Measurements from ENCODE around the gene USP40. TPM values are rescaled to one million over a fixed set of nuclear protein-coding genes. Genes with fewer than 3 reads are reported as not detected.
A peak's percentile ranks its signal among the peaks of the same experiment; 100 is the strongest.

USP40 gene
- polyA plus RNA-seq, 1 donor (not counting 4 experiments of a cell fraction or from before 2014, with no cell fraction given) = 37.3 TPM

GRCh38 chr2:233487748-233488345, 78.7 kb downstream of the USP40 start:
- peak overlapping the region; percentile 56 for H3K9ac ChIP-seq (ENCODE audit: control insufficient read depth, extremely low read depth, insufficient read depth, low read length)
- no peaks in the 10 kb centered on the region for H3K9me1 ChIP-seq (ENCODE audit: control insufficient read depth, extremely low read depth, insufficient read depth, low read length)
- H3K27me3 ChIP-seq (ENCODE audit: control insufficient read depth, extremely low read depth, insufficient read depth, low read length) = no peaks in the 10 kb centered on the region
- peak overlapping the region; percentile 2 for H3K4me2 ChIP-seq (ENCODE audit: control insufficient read depth, extremely low read depth, insufficient read depth, low read depth, low read length)
- H3K4me1 ChIP-seq (ENCODE audit: control insufficient read depth, extremely low read depth, insufficient read depth, low read length) = peaks cover 72% of the 10 kb centered on the region
- H4K20me1 ChIP-seq (ENCODE audit: control insufficient read depth, extremely low read depth, insufficient read depth, low read length) = no peaks in the 10 kb centered on the region
- H3K9me3 ChIP-seq (ENCODE audit: control insufficient read depth, low read depth, low read length) = no peaks in the 10 kb centered on the region
- no peak for FAIRE-seq
- dilution Hi-C loops (cut with MboI; ENCODE audit: extremely low pct_ligation_motif_present, low sequenced_read_pairs) = no loop called here
- peaks cover 10 to 11% of the 10 kb centered on the region in 2 experiments for H3K36me3 ChIP-seq (ENCODE audit: control insufficient read depth in 2 of 2, extremely low read depth in 1 of 2, insufficient read depth in 2 of 2, low read length in 2 of 2)
- peak overlapping the region; percentile 96 for H3K27ac ChIP-seq (ENCODE audit: control insufficient read depth, insufficient read depth, low read length)
- H3K4me3 ChIP-seq (ENCODE audit: control insufficient read depth in 2 of 3, extremely low read depth in 1 of 3, insufficient read depth in 2 of 3, low read depth in 1 of 3, low read length in 3 of 3) = no peak overlapping the region
- H2AFZ ChIP-seq (ENCODE audit: control insufficient read depth, low read length) = no peak overlapping the region
- TF ChIP-seq CTCF (optimal IDR thresholded peaks at IDR 0.05 in 1 of 3, IDR thresholded peaks at IDR 0.05 in 1 of 3, conservative IDR thresholded peaks at IDR 0.05 in 1 of 3; ENCODE audit: extremely low read depth in 1 of 3, insufficient read depth in 2 of 3, low read length in 3 of 3) (no peak), EZH2 (IDR thresholded peaks at IDR 0.05; ENCODE audit: low read length) (no peak)
- no peaks in the 10 kb centered on the region for H3K79me2 ChIP-seq (ENCODE audit: control insufficient read depth, insufficient read depth, low read length)
- no peak for DNase-seq (ENCODE audit: low read depth, low spot score)

GRCh38 chr2:233486778-233487552, 79.6 kb downstream of the USP40 start:
- H3K9ac ChIP-seq (ENCODE audit: control insufficient read depth, extremely low read depth, insufficient read depth, low read length) = peak overlapping the region; percentile 58
- peak; percentile 84 for FAIRE-seq

More at GRCh38 chr2:233486778-233487552, 79.6 kb downstream of the USP40 start:
- Histone ChIP-seq H3K9me1 (ENCODE audit: control insufficient read depth, extremely low read depth, insufficient read depth, low read length) (no peaks in the 10 kb centered on the region), H4K20me1 (ENCODE audit: control insufficient read depth, extremely low read depth, insufficient read depth, low read length) (no peaks in the 10 kb centered on the region), H3K4me1 (ENCODE audit: control insufficient read depth, extremely low read depth, insufficient read depth, low read length) (peaks cover 74% of the 10 kb centered on the region), H3K36me3 (ENCODE audit: control insufficient read depth in 2 of 2, extremely low read depth in 1 of 2, insufficient read depth in 2 of 2, low read length in 2 of 2) (peaks cover 11 to 15% of the 10 kb centered on the region in 2 experiments), H3K79me2 (ENCODE audit: control insufficient read depth, insufficient read depth, low read length) (no peaks in the 10 kb centered on the region), H3K9me3 (ENCODE audit: control insufficient read depth, low read depth, low read length) (no peaks in the 10 kb centered on the region), H3K27me3 (ENCODE audit: control insufficient read depth, extremely low read depth, insufficient read depth, low read length) (no peaks in the 10 kb centered on the region), H3K4me3 (ENCODE audit: control insufficient read depth in 2 of 3, extremely low read depth in 1 of 3, insufficient read depth in 2 of 3, low read depth in 1 of 3, low read length in 3 of 3) (no peak overlapping the region), H3K27ac (ENCODE audit: control insufficient read depth, insufficient read depth, low read length) (peak overlapping the region; percentile 96), H3K4me2 (ENCODE audit: control insufficient read depth, extremely low read depth, insufficient read depth, low read depth, low read length) (peak overlapping the region; percentile 2), H2AFZ (ENCODE audit: control insufficient read depth, low read length) (no peak overlapping the region)
- no peak for DNase-seq (ENCODE audit: low read depth, low spot score)
- dilution Hi-C loops (cut with MboI; ENCODE audit: extremely low pct_ligation_motif_present, low sequenced_read_pairs) = no loop called here
- TF ChIP-seq EZH2 (IDR thresholded peaks at IDR 0.05; ENCODE audit: low read length) (no peak), CTCF (optimal IDR thresholded peaks at IDR 0.05 in 1 of 3, IDR thresholded peaks at IDR 0.05 in 1 of 3, conservative IDR thresholded peaks at IDR 0.05 in 1 of 3; ENCODE audit: extremely low read depth in 1 of 3, insufficient read depth in 2 of 3, low read length in 3 of 3) (no peak)

All from keratinocyte (primary cell).